ENCODE data around the gene PTPRN.
A peak's percentile ranks its signal among the peaks of the same experiment; 100 is the strongest.
"Not testable (repeated sequence)": the region's sequence is repeated elsewhere in the genome, so short reads cannot be mapped to it uniquely, and the experiment has no call there.

PTPRN gene

DNA sequence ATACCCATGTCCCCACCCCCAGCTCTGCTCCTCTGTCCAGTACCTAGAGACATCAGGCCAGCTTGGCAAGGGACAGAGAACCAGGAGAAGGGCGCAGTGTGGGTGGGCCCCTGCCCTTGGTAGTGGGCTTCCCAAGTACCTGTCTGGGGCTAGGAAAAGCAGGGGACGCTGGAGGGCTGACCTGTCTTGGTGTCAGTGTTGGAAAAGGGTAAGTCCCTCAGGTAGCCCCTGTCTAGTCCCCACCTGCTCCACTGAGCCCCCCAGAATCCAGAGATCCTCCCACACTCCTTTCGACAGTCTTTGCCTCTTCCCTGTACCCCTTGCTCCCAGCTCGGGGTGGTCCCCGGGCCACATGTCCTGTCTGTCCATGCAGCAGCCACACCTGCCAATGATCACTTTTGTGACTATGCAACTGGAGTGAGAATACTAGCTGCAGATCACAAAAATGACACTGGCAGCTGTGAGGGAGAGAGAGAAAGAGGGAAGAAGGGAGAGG is 15.4 kb downstream of the PTPRN start:
- H3K4me1 ChIP-seq (ENCODE audit: control insufficient read depth, insufficient read depth, low read length): peaks cover 3% of the 10 kb centered on the region; the same call in 1 of the 2 replicates
- H3K9me3 ChIP-seq (ENCODE audit: control insufficient read depth, insufficient read depth, low read length): no peaks in the 10 kb centered on the region; the same call in 1 of the 2 replicates
- H3K4me3 ChIP-seq (ENCODE audit: low read depth, low read length): peak overlapping the region; percentile 97
- H3K27ac ChIP-seq (ENCODE audit: low read depth, low read length): no peak overlapping the region
- peaks cover 20% of the 10 kb centered on the region for H3K27me3 ChIP-seq (ENCODE audit: control insufficient read depth, insufficient read depth, low read length)
- no peaks in the 10 kb centered on the region for H3K36me3 ChIP-seq (ENCODE audit: control insufficient read depth, insufficient read depth, low read length)
- H3K9ac ChIP-seq (ENCODE audit: low read depth, low read length): no peak overlapping the region

DNA sequence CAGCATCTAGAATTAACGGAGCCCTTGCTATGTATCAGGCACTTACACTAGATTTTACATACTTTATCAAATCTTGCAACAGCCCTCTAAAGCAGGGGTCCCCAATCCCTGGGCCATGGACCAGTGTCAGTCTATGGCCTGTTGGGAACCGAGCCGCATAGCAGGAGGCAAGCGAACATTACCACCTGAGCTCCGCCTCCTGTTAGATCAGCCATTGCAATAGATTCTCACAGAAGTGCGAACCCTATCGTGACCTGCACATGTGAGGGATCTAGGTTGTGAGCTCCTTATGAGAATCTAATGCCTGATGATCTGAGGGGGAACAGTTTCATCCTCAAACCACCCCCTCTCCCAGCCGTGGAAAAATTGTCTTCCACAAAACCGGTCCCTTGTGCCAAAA is 16.6 kb downstream of the PTPRN start:
- H3K27ac ChIP-seq (ENCODE audit: low read depth, low read length): no peak overlapping the region
- H3K9me3 ChIP-seq (ENCODE audit: control insufficient read depth, insufficient read depth, low read length): no peaks in the 10 kb centered on the region; the same call in 1 of the 2 replicates
- peaks cover 20% of the 10 kb centered on the region for H3K27me3 ChIP-seq (ENCODE audit: control insufficient read depth, insufficient read depth, low read length)
- H3K36me3 ChIP-seq (ENCODE audit: control insufficient read depth, insufficient read depth, low read length): no peaks in the 10 kb centered on the region
- H3K4me3 ChIP-seq (ENCODE audit: low read depth, low read length): no peak overlapping the region
- H3K4me1 ChIP-seq (ENCODE audit: control insufficient read depth, insufficient read depth, low read length): peaks cover 3% of the 10 kb centered on the region; the same call in 1 of the 2 replicates
- H3K9ac ChIP-seq (ENCODE audit: low read depth, low read length): no peak overlapping the region

DNA sequence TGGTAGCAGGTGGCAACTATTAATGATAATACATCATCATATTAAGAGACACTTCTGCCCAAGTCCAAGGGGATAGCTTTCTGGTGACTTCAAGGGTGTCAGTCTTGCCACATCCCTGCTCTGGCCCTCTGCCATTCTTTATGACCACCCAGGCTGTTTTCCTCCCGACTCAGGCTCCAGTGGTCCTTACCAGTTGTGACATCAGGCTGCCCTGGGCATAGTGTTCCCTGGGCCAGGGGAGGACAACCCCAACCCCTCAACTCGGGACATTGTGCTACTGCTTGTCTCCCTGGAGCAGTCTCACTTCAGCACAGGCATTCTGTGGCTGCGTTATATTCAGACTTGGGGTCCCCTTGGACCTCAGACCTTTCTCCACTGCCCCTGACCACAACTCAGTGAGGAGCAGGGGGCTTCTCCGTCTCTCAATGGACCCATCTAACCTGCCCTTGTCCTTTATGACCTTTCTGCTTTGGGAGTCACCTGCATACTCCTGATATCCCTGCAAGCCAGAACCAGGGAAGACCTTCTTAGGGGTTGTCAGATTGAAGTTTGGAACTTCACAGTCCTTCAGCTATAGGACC is 17.2 kb downstream of the PTPRN start:
- H3K27ac ChIP-seq (ENCODE audit: low read depth, low read length): no peak overlapping the region
- H3K36me3 ChIP-seq (ENCODE audit: control insufficient read depth, insufficient read depth, low read length): no peaks in the 10 kb centered on the region
- H3K9me3 ChIP-seq (ENCODE audit: control insufficient read depth, insufficient read depth, low read length): no peaks in the 10 kb centered on the region; the same call in 1 of the 2 replicates
- no peak overlapping the region for H3K9ac ChIP-seq (ENCODE audit: low read depth, low read length)
- H3K4me3 ChIP-seq (ENCODE audit: low read depth, low read length): no peak overlapping the region
- peaks cover 3% of the 10 kb centered on the region; the same call in 1 of the 2 replicates for H3K4me1 ChIP-seq (ENCODE audit: control insufficient read depth, insufficient read depth, low read length)
- peaks cover 20% of the 10 kb centered on the region for H3K27me3 ChIP-seq (ENCODE audit: control insufficient read depth, insufficient read depth, low read length)

DNA sequence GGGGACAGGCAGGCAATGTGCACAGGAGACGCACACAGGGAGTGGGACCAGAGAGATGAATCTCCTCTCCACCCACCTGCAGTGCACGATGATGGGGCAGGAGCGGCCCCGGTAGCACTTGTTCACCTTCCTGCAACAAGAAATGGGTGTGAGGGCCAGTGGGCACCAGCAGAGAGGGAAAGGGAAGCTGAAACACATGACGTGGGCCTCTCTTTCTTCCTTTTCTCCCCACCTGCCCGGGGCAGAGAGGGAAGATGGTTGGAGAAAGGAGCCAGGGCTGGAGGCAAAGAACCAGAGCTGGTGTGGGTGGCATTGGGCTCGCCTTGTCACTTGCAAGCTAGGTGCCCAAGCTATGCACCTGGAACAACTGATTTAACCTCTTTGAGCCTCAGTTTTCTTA is 17.8 kb downstream of the PTPRN start:
- Histone ChIP-seq H3K27ac (ENCODE audit: low read depth, low read length) (no peak overlapping the region), H3K27me3 (ENCODE audit: control insufficient read depth, insufficient read depth, low read length) (peaks cover 20% of the 10 kb centered on the region), H3K9me3 (ENCODE audit: control insufficient read depth, insufficient read depth, low read length) (no peaks in the 10 kb centered on the region; the same call in 1 of the 2 replicates), H3K4me3 (ENCODE audit: low read depth, low read length) (no peak overlapping the region), H3K36me3 (ENCODE audit: control insufficient read depth, insufficient read depth, low read length) (no peaks in the 10 kb centered on the region), H3K9ac (ENCODE audit: low read depth, low read length) (no peak overlapping the region), H3K4me1 (ENCODE audit: control insufficient read depth, insufficient read depth, low read length) (peaks cover 4% of the 10 kb centered on the region; the same call in 1 of the 2 replicates)

DNA sequence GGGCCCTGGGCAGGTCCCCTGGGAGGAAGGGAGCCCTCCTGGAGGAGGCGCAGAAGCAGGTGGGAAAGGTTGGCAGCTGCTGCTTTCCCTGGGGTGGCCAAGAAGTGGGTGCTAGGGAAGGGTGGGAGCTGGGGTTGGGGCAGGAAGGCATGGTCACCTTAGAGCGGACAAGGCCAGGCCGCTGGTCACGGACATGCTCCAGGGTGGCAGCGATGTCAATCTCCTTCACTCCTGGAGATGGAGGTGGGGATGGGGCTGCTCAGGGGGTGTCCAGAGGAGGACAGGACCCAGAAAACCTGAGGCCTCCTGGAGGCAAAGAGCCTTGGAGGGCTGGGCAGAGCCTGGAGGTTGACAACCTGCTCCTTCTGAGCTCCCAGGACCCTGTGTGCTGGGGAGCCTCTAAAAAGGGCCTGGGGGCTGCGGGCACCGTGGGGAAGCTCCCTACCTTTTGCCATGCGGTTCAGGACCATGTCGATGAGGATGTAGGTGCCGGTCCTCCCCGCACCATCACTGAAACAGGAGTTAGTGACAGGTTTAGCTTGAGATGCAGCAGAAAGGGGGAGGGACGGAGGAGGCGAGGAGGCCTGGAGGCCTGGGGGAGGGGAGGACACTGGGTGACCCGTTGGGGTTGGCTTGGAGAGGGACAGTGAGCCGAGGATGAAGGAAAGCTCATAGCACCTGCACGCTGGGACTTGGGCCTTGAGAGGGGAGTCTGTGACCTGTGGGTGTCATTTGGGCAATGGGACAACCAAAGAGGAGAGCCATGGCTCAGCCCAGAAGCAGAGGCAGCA is 18.6 kb downstream of the PTPRN start:
- no peaks in the 10 kb centered on the region; the same call in 1 of the 2 replicates for H3K9me3 ChIP-seq (ENCODE audit: control insufficient read depth, insufficient read depth, low read length)
- peaks cover 9% of the 10 kb centered on the region; the same call in 1 of the 2 replicates for H3K4me1 ChIP-seq (ENCODE audit: control insufficient read depth, insufficient read depth, low read length)
- no peak overlapping the region for H3K4me3 ChIP-seq (ENCODE audit: low read depth, low read length)
- no peak overlapping the region for H3K27ac ChIP-seq (ENCODE audit: low read depth, low read length)
- H3K9ac ChIP-seq (ENCODE audit: low read depth, low read length): no peak overlapping the region
- H3K27me3 ChIP-seq (ENCODE audit: control insufficient read depth, insufficient read depth, low read length): peaks cover 13% of the 10 kb centered on the region
- no peaks in the 10 kb centered on the region for H3K36me3 ChIP-seq (ENCODE audit: control insufficient read depth, insufficient read depth, low read length)

DNA sequence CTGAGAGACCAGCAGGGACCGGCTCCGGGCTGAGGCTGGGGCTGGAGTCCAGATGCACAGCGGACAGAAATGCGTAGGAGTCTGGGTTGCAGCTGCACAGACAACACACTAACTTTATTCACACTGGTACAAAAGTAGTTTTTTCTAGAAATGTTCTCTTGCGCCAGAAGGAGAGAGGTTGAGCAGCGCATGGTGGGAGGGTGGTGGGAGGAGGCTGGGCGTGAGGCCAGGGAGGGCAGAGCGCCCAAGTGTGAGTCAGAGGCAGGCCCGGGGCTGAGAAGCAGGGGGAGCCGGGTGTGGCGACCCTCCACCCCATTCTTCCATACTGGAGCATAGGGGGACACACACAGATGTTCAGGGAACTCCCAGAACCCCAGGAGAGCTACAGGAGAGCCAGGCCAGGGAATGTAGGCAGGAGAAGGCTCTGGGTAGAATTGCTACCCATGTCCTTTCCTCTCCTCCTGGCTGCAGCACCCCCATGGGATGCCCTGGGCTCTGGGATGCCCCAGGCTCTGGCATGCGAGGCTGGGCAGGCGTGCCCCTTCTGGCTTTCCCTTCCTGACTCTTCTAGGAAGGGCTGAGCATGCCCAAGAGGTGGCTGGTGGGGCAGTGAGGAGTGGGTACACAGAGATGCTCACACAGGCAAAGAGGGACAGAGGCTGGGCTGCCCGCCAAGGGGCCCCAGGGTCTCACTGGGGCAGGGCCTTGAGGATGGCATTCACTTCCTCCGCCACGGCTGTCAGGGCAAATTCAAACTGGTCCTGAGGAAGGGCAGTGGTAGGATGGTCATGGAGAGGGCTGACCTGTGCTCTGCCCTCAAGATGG is 19.5 kb downstream of the PTPRN start:
- no peak overlapping the region for H3K4me3 ChIP-seq (ENCODE audit: low read depth, low read length)
- no peak overlapping the region for H3K27ac ChIP-seq (ENCODE audit: low read depth, low read length)
- peaks cover 5% of the 10 kb centered on the region; the same call in 1 of the 2 replicates for H3K36me3 ChIP-seq (ENCODE audit: control insufficient read depth, insufficient read depth, low read length)
- no peaks in the 10 kb centered on the region; the same call in 1 of the 2 replicates for H3K9me3 ChIP-seq (ENCODE audit: control insufficient read depth, insufficient read depth, low read length)
- H3K27me3 ChIP-seq (ENCODE audit: control insufficient read depth, insufficient read depth, low read length): peaks cover 6% of the 10 kb centered on the region; the same call in 1 of the 2 replicates
- H3K4me1 ChIP-seq (ENCODE audit: control insufficient read depth, insufficient read depth, low read length): peaks cover 7% of the 10 kb centered on the region; the same call in 1 of the 2 replicates
- H3K9ac ChIP-seq (ENCODE audit: low read depth, low read length): no peak overlapping the region

DNA sequence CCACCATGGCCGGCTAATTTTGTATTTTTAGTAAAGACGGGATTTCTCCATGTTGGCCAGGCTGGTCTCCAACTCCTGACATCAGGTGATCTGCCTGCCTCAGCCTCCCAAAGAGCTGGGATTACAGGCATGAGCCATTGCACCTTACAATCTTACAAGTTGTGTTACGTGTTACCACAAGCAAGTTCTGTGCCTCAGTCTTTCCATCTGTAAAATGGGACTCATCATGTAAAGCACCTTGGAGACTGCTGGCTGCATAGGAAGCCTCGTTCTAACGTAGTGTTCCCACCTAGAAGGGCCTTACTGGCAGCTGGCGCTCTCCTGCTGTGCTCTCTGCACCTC is 20.0 kb downstream of the PTPRN start:
- Histone ChIP-seq H3K9ac (ENCODE audit: low read depth, low read length) (no peak overlapping the region), H3K36me3 (ENCODE audit: control insufficient read depth, insufficient read depth, low read length) (peaks cover 8% of the 10 kb centered on the region; the same call in 1 of the 2 replicates), H3K4me3 (ENCODE audit: low read depth, low read length) (no peak overlapping the region)

DNA sequence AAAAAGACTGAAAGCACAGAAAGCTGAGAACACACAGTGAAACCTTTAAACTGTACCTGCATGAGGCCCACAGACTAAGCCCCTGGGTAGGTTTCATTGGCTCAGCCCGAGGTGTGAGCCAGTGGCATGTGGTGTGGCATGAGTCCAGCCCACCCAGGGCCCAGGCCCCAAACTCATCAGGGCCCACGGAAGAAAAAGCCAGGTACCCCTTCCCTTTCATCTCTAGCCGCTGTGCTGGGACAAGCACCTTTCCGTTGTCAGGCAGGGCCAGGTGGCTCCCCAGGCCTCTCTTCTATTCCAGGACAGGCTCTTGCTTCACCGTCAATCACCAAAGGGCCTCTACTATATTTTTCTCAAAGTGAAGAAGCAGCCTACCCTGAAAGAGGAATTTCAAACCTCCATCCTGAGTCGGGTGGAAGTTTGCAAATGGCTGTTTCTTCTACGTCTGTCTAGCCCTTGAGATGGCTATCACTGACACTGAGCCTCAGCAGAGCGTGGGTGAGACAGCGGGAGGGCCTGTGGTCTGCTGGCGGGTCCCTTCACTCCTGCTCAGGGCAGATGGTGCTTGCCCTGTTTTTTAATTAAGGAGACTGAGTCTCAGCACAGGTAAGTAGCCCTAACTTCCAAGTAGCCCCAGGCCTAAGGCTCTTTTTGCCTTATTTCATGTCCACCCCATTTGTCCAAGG is 21.5 kb downstream of the PTPRN start:
- no peaks in the 10 kb centered on the region for H3K27me3 ChIP-seq (ENCODE audit: control insufficient read depth, insufficient read depth, low read length)
- peaks cover 17% of the 10 kb centered on the region for H3K36me3 ChIP-seq (ENCODE audit: control insufficient read depth, insufficient read depth, low read length)
- H3K4me3 ChIP-seq (ENCODE audit: low read depth, low read length): no peak overlapping the region
- H3K27ac ChIP-seq (ENCODE audit: low read depth, low read length): no peak overlapping the region
- peaks cover 7% of the 10 kb centered on the region; the same call in 1 of the 2 replicates for H3K4me1 ChIP-seq (ENCODE audit: control insufficient read depth, insufficient read depth, low read length)
- no peak overlapping the region for H3K9ac ChIP-seq (ENCODE audit: low read depth, low read length)
- H3K9me3 ChIP-seq (ENCODE audit: control insufficient read depth, insufficient read depth, low read length): no peaks in the 10 kb centered on the region; the same call in 1 of the 2 replicates

More for the DNA sequence above, 20.0 kb downstream of the PTPRN start:
- Histone ChIP-seq H3K9me3 (ENCODE audit: control insufficient read depth, insufficient read depth, low read length) (no peaks in the 10 kb centered on the region; the same call in 1 of the 2 replicates), H3K27ac (ENCODE audit: low read depth, low read length) (no peak overlapping the region), H3K27me3 (ENCODE audit: control insufficient read depth, insufficient read depth, low read length) (peaks cover 6% of the 10 kb centered on the region; the same call in 1 of the 2 replicates), H3K4me1 (ENCODE audit: control insufficient read depth, insufficient read depth, low read length) (peaks cover 7% of the 10 kb centered on the region; the same call in 1 of the 2 replicates)

DNA sequence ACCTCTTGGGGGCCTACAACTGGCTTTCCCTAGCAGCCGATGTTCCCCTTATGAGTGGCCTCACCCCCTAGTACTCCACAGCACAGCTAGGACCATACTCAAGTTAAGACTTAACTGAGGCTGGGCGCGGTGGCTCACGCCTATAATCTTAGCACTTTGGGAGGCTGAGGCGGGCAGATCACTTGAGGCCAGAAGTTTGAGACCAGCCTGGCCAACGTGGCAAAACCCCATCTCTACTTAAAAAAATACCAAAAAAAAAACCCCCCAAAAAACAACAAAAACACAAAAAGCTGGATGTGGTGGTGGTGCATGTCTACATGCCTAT is 22.1 kb downstream of the PTPRN start:
- not testable (repeated sequence) for H3K27ac ChIP-seq (ENCODE audit: low read depth, low read length); H3K4me3 ChIP-seq (ENCODE audit: low read depth, low read length); H3K27me3 ChIP-seq (ENCODE audit: control insufficient read depth, insufficient read depth, low read length); H3K9me3 ChIP-seq (ENCODE audit: control insufficient read depth, insufficient read depth, low read length); H3K4me1 ChIP-seq (ENCODE audit: control insufficient read depth, insufficient read depth, low read length); H3K9ac ChIP-seq (ENCODE audit: low read depth, low read length)
- H3K36me3 ChIP-seq (ENCODE audit: control insufficient read depth, insufficient read depth, low read length): peaks cover 22% of the 10 kb centered on the region

DNA sequence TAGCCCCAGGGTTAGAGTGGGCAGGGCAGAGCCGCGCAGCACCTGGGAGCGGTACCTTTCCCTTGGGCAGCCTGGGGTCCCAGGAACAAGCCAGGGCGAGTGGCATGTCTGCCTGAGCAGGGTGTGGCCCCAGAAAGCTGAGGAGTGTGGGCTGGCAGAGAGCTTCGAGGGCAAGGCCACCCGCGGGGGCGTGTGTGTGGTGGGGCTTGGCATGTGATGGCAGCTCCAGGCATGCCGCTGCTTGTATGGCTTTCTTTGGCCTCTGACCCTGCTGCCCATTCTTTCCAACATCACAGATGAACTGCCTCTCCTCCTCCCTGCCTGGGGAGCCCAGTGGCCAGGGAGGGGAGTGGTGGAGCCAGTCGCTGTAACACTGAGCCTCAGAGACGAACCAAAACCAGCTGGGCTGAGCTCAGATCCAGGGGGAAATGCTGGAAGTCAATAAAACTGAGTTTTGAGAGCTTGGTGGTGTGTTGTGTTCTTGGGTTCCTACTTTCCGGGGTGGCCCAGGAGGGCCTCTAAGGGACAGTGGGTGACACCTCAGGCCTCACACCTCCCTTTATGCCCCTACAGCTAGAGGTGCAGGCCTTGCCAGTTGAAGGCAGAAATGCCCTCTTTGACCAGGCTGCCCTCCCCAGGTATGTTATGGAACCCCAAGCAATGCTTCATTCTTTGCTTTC is 22.6 kb downstream of the PTPRN start:
- H3K27me3 ChIP-seq (ENCODE audit: control insufficient read depth, insufficient read depth, low read length): no peaks in the 10 kb centered on the region
- peaks cover 7% of the 10 kb centered on the region; the same call in 1 of the 2 replicates for H3K4me1 ChIP-seq (ENCODE audit: control insufficient read depth, insufficient read depth, low read length)
- no peak overlapping the region for H3K4me3 ChIP-seq (ENCODE audit: low read depth, low read length)
- no peak overlapping the region for H3K9ac ChIP-seq (ENCODE audit: low read depth, low read length)
- no peaks in the 10 kb centered on the region for H3K9me3 ChIP-seq (ENCODE audit: control insufficient read depth, insufficient read depth, low read length)
- H3K27ac ChIP-seq (ENCODE audit: low read depth, low read length): no peak overlapping the region
- H3K36me3 ChIP-seq (ENCODE audit: control insufficient read depth, insufficient read depth, low read length): peaks cover 27% of the 10 kb centered on the region
